K562 (cell line): ENCODE data around the gene HAPLN2. TPM values are rescaled to one million over a fixed set of nuclear protein-coding genes. Genes with fewer than 3 reads are reported as not detected.

Experiments
- ATAC-seq: fragments of 200-7000 bp; cut with Tn5 transposase; 3 replicates; pipeline ENCODE4 v1.9.1; 2020; ENCODE audit warnings: moderate library complexity
- BruUV-seq: library from RNA; stranded (reverse); fragments of 400-500 nt; replicated peaks from 2 replicates; lab custom pipeline; 2021; lab: Mats Ljungman, UMichigan
- CTCF ChIA-PET: fragments of 300-600 bp; formaldehyde crosslinking; extraction: SDS; loops from one replicate; lab custom pipeline; 2021; ENCODE audit warnings: low intra/inter-chr PET ratio; lab: Yijun Ruan, JAX
- POLR2A ChIA-PET: fragments of 300-600, 350-650 bp; sonication (Branson Sonifier 250); formaldehyde crosslinking; extraction: SDS; loops from one replicate; lab custom pipeline; 2021; ENCODE audit warnings: antibody characterized with exemption, inconsistent platforms; lab: Yijun Ruan, JAX
- DNase-seq, 4 experiments: peaks; one replicate each; pipeline versions ENCODE4 v3.0.0 to v3.0.0-alpha.2; 2011 to 2018; ENCODE audit warnings: low spot score in 3 of 4, mixed read lengths in 3 of 4; ENCODE audit errors: extremely low read depth in 1 of 4
- FAIRE-seq: peaks from 2 replicates; lab custom pipeline; 2011; peaks lifted over from hg19 to GRCh38; lab: Jason Lieb, UNC
- H2AFZ ChIP-seq: 2 replicates; pipeline ENCODE4 v1.6.0; 2011; ENCODE audit warnings: low read depth, low read length, control low read depth, inconsistent platforms
- H3K27ac ChIP-seq: fragments of 200-600 bp; 3 replicates; pipeline ENCODE4 v1.8.0; 2011; ENCODE audit warnings: low read depth, mild to moderate bottlenecking, control low read depth, inconsistent platforms, low read length, moderate library complexity, mixed read lengths; ENCODE audit errors: extremely low read depth
- H3K27me3 ChIP-seq, 2 experiments: fragments of 300-600 bp in 1 of 2; 2 replicates in 1 of 2; 3 replicates in 1 of 2; pipeline versions ENCODE4 v1.6.0 to v1.8.0; 2011; ENCODE audit warnings: inconsistent platforms in 2 of 2, low read length in 2 of 2, mild to moderate bottlenecking in 1 of 2, mixed read lengths in 1 of 2, moderate library complexity in 1 of 2; ENCODE audit not compliant: control insufficient read depth in 2 of 2, insufficient read depth in 2 of 2
- H3K36me3 ChIP-seq: fragments of 300-600 bp; 3 replicates; pipeline ENCODE4 v1.8.0; 2011; ENCODE audit warnings: mild to moderate bottlenecking, low read length, inconsistent platforms; ENCODE audit not compliant: control insufficient read depth, insufficient read depth
- H3K4me1 ChIP-seq, 2 experiments: fragments of 200-600 bp in 1 of 2; replicated peaks in 1 of 2; 2 replicates in 1 of 2; 3 replicates in 1 of 2; pipeline versions ENCODE4 v1.5.1 to v1.8.0; 2011; ENCODE audit warnings: inconsistent platforms in 2 of 2, low read length in 2 of 2, mild to moderate bottlenecking in 1 of 2, mixed read lengths in 1 of 2, moderate library complexity in 1 of 2; ENCODE audit not compliant: control insufficient read depth in 2 of 2, insufficient read depth in 2 of 2
- H3K4me2 ChIP-seq: 2 replicates; pipeline ENCODE4 v1.6.1; 2011; ENCODE audit warnings: low read length, control low read depth, inconsistent platforms, mixed read lengths; ENCODE audit not compliant: insufficient read depth
- H3K4me3 ChIP-seq: fragments of 200-600 bp; sonication (generic), shearing (Covaris generic); 2 replicates; pipeline ENCODE4 v1.5.1; 2016; ENCODE audit warnings: control low read depth, inconsistent platforms
- H3K79me2 ChIP-seq: fragments of 200-600 bp; 3 replicates; pipeline ENCODE4 v1.8.0; 2011; ENCODE audit warnings: low read length, inconsistent platforms; ENCODE audit not compliant: control insufficient read depth, insufficient read depth
- H3K9ac ChIP-seq, 2 experiments: 2 replicates each; pipeline versions ENCODE4 v1.6.0 to v1.6.1; 2011; ENCODE audit warnings: low read depth in 2 of 2, low read length in 2 of 2, control low read depth in 1 of 2, inconsistent platforms in 1 of 2, mild to moderate bottlenecking in 1 of 2, mixed read lengths in 1 of 2; ENCODE audit not compliant: insufficient read depth in 1 of 2
- H3K9me1 ChIP-seq: one replicate; pipeline ENCODE4 v1.6.0; 2011; ENCODE audit warnings: inconsistent platforms, mild to moderate bottlenecking, low read length, moderate library complexity; ENCODE audit not compliant: control insufficient read depth, insufficient read depth
- H3K9me3 ChIP-seq: replicated peaks from 2 replicates; pipeline ENCODE4 v1.5.1; 2011; ENCODE audit warnings: low read depth, low read length, inconsistent platforms; ENCODE audit not compliant: control insufficient read depth, insufficient read depth
- H4K20me1 ChIP-seq: replicated peaks from 2 replicates; pipeline ENCODE4 v1.6.1; 2011; ENCODE audit warnings: low read length, inconsistent platforms, mixed read lengths; ENCODE audit not compliant: control insufficient read depth, insufficient read depth
- CBFB ChIP-seq: sonication (generic); formaldehyde crosslinking; IDR thresholded peaks from 2 replicates; pipeline ENCODE4 v1.4.0; 2020; ENCODE audit warnings: mild to moderate bottlenecking, missing genetic modification reagents
- CTCFL ChIP-seq: IDR thresholded peaks from 2 replicates; pipeline ENCODE4 v1.6.1; 2011; ENCODE audit warnings: borderline replicate concordance, low read depth, mild to moderate bottlenecking, moderate library complexity, low read length; ENCODE audit not compliant: insufficient read depth, poor library complexity, severe bottlenecking
- NCOR1 ChIP-seq: fragments of 450-650 bp; IDR thresholded peaks from 2 replicates; pipeline ENCODE4 v1.6.1; 2016; ENCODE audit warnings: mild to moderate bottlenecking, moderate library complexity
- POLR3G ChIP-seq: IDR thresholded peaks from 2 replicates; pipeline ENCODE4 v1.6.1; 2011; ENCODE audit not compliant: insufficient read length, insufficient replicate concordance; ENCODE audit errors: extremely low read depth
- TCF7L2 ChIP-seq: fragments of 150-350 bp; IDR thresholded peaks from 2 replicates; pipeline ENCODE4 v1.6.1; 2016; ENCODE audit warnings: low read depth, mild to moderate bottlenecking, low read length, moderate library complexity
- TFAP4 ChIP-seq: sonication (generic); formaldehyde crosslinking; IDR thresholded peaks from 2 replicates; pipeline ENCODE4 v1.8.0; 2022; ENCODE audit warnings: missing genetic modification reagents, mild to moderate bottlenecking, moderate library complexity, borderline replicate concordance
- XRCC5 ChIP-seq: fragments of 200-400 bp; formaldehyde crosslinking; IDR thresholded peaks from 2 replicates; pipeline ENCODE4 v1.6.1; 2017; ENCODE audit warnings: low read depth, mild to moderate bottlenecking, low read length
- WGBS: fragments of 100-300 bp; shearing (Covaris generic); methylation state at CpG from one replicate; pipeline ENCODE4 v1.1.6; 2016; ENCODE audit warnings: low coverage, mixed read lengths; ENCODE audit not compliant: insufficient coverage; ENCODE audit errors: missing lambda C conversion rate; 5-methylcytosine and 5-hydroxymethylcytosine counted together
- in situ Hi-C: fragments of 300-500 bp; cut with MboI; formaldehyde crosslinking; loops from 4 replicates; pipeline ENCODE4 v1.15.0; 2018; ENCODE audit warnings: inconsistent platforms, mixed read lengths
- intact Hi-C: fragments of 100-400 bp; cut with micrococcal nuclease; formaldehyde crosslinking; loops from 2 replicates; pipeline ENCODE4 v1.14.2; 2022
- polyA plus RNA-seq, 8 experiments: library from polyadenylated mRNA; depleted of rRNA in 4 of 8; stranded (reverse) in 5 of 8; unstranded in 3 of 8; fragments of >200 nt; fragmentation: Nextera tagmentation in 2 of 8; fragmentation: Illumina TruSeq in 1 of 8; extraction: Ambion mirVana in 2 of 8; extraction: Trizol in 1 of 8; gene quantifications; 2 replicates each; pipeline versions ENCODE4 v1.2.1 to v1.2.3, GENCODE V29; 2011 to 2014; ENCODE audit warnings: inconsistent platforms in 1 of 8, missing spikeins in 1 of 8
- total RNA-seq, 7 experiments: library from RNA; depleted of rRNA in 6 of 7; stranded (reverse); fragments of >200 nt in 6 of 7; fragmentation: Illumina TruSeq in 2 of 7; extraction: Trizol in 2 of 7; gene quantifications; 2 replicates each; pipeline versions ENCODE4 v1.2.1 to v1.2.3, GENCODE V29; 2011 to 2021; ENCODE audit warnings: low replicate concordance in 1 of 7

HAPLN2 gene
- total and polyA plus RNA-seq, 9 of the 15 experiments (the other 6 are each of a cell fraction or from before 2014, with no cell fraction given), result 0.14 to 5.2 (median 3.8) TPM; not detected in 4

GRCh38 chr1:156656806-156657740 is 37.9 kb downstream of the HAPLN2 start:
- H3K79me2 ChIP-seq, result peaks cover 88% of the 10 kb centered on the region
- FAIRE-seq (peak; percentile 6), ATAC-seq (peak; percentile 41), DNase-seq (peak; percentile 76 to 84 (median 80))
- H4K20me1 ChIP-seq, result peaks cover 76% of the 10 kb centered on the region
- H3K4me2 ChIP-seq, result peak overlapping the region; percentile 93
- no peaks in the 10 kb centered on the region for H3K27me3 ChIP-seq
- H3K27ac ChIP-seq, result peak overlapping the region; percentile 68
- peak overlapping the region; percentile 19; the same call in 1 of the 2 replicates for H3K4me3 ChIP-seq
- H3K4me1 ChIP-seq, result peaks cover 41 to 60% of the 10 kb centered on the region in 2 experiments
- in situ Hi-C loops (no loop called here), intact Hi-C loops (loop anchor here (1.0 kb wide), 1 partner anchor 30 kb away; no protein-coding TSS in a partner anchor)
- peaks cover 56% of the 10 kb centered on the region for H3K9me1 ChIP-seq
- peak overlapping the region; percentile 77 to 92 for H3K9ac ChIP-seq
- H3K36me3 ChIP-seq, result peaks cover 60% of the 10 kb centered on the region; the same call in 2 of the 3 replicates
- no TSS peak for BruUV-seq
- H3K9me3 ChIP-seq, result no peaks in the 10 kb centered on the region
- ChIA-PET CTCF (interaction anchor here (0.7 to 5.1 kb wide), 7 partner anchors 21 to 272 kb away, joined by 3 to 110 read pairs (median 12); partner anchors contain the start of gene NES), POLR2A (interaction anchor here (0.6 to 1.4 kb wide), 2 partner anchors 21 to 70 kb away, joined by 3 to 5 read pairs; no protein-coding TSS in a partner anchor)
- H2AFZ ChIP-seq, result no peak overlapping the region
- 40% methylated on average over 44 of the region's 54 CpGs for WGBS
- peak; percentile 82; the same call in 1 of the 2 replicates for TF ChIP-seq CBFB
- no peak for TF ChIP-seq TCF7L2
- TF ChIP-seq CTCFL, result peak; percentile 4
- TF ChIP-seq TFAP4 (CRISPR knock-in tag), result peak; percentile 44; the same call in 1 of the 2 replicates
- no peak for TF ChIP-seq NCOR1
- peak; percentile 82; the same call in 1 of the 2 replicates for TF ChIP-seq XRCC5
- TF ChIP-seq POLR3G, result no peak
